ENCODE data around the gene DES. TPM values are rescaled to one million over a fixed set of nuclear protein-coding genes. Genes with fewer than 3 reads are reported as not detected.
A peak's percentile ranks its signal among the peaks of the same experiment; 100 is the strongest.

DES gene
- total RNA-seq, 1 donor from 2014 or later: 19.8 TPM

DNA sequence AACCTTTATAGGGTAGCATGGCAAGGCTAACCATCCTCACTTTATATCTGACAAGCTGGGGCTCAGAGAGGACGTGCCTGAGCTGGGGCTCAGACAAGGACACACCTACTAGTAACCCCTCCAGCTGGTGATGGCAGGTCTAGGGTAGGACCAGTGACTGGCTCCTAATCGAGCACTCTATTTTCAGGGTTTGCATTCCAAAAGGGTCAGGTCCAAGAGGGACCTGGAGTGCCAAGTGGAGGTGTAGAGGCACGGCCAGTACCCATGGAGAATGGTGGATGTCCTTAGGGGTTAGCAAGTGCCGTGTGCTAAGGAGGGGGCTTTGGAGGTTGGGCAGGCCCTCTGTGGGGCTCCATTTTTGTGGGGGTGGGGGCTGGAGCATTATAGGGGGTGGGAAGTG is 1.2 kb upstream of the DES start:
- H3K9me3 Mint-ChIP-seq (ENCODE audit: low read depth): peaks cover 6% of the 10 kb centered on the region
- H3K4me1 Mint-ChIP-seq (ENCODE audit: low read depth): peaks cover 27% of the 10 kb centered on the region
- H3K36me3 Mint-ChIP-seq (ENCODE audit: low read depth): peaks cover 3% of the 10 kb centered on the region
- H3K4me3 Mint-ChIP-seq (ENCODE audit: unreplicated experiment): no peak overlapping the region
- H3K27me3 Mint-ChIP-seq (ENCODE audit: low read depth): peaks cover 2% of the 10 kb centered on the region
- DNase-seq (ENCODE audit: low spot score): no peak
- H3K27ac Mint-ChIP-seq (ENCODE audit: unreplicated experiment): peak overlapping the region; percentile 59
- TF ChIP-seq, protein P1, sequence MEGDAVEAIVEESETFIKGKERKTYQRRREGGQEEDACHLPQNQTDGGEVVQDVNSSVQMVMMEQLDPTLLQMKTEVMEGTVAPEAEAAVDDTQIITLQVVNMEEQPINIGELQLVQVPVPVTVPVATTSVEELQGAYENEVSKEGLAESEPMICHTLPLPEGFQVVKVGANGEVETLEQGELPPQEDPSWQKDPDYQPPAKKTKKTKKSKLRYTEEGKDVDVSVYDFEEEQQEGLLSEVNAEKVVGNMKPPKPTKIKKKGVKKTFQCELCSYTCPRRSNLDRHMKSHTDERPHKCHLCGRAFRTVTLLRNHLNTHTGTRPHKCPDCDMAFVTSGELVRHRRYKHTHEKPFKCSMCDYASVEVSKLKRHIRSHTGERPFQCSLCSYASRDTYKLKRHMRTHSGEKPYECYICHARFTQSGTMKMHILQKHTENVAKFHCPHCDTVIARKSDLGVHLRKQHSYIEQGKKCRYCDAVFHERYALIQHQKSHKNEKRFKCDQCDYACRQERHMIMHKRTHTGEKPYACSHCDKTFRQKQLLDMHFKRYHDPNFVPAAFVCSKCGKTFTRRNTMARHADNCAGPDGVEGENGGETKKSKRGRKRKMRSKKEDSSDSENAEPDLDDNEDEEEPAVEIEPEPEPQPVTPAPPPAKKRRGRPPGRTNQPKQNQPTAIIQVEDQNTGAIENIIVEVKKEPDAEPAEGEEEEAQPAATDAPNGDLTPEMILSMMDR (IDR thresholded peaks at IDR 0.05): no peak

DNA sequence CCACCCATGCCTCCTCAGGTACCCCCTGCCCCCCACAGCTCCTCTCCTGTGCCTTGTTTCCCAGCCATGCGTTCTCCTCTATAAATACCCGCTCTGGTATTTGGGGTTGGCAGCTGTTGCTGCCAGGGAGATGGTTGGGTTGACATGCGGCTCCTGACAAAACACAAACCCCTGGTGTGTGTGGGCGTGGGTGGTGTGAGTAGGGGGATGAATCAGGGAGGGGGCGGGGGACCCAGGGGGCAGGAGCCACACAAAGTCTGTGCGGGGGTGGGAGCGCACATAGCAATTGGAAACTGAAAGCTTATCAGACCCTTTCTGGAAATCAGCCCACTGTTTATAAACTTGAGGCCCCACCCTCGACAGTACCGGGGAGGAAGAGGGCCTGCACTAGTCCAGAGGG is 803 bp upstream of the DES start:
- no peak for DNase-seq (ENCODE audit: low spot score)
- TF ChIP-seq, protein P1 (IDR thresholded peaks at IDR 0.05): no peak
- Mint-ChIP-seq H3K27me3 (ENCODE audit: low read depth) (peaks cover 2% of the 10 kb centered on the region), H3K27ac (ENCODE audit: unreplicated experiment) (no peak overlapping the region), H3K36me3 (ENCODE audit: low read depth) (peaks cover 2% of the 10 kb centered on the region), H3K4me3 (ENCODE audit: unreplicated experiment) (no peak overlapping the region), H3K4me1 (ENCODE audit: low read depth) (peaks cover 27% of the 10 kb centered on the region), H3K9me3 (ENCODE audit: low read depth) (peaks cover 5% of the 10 kb centered on the region)

DNA sequence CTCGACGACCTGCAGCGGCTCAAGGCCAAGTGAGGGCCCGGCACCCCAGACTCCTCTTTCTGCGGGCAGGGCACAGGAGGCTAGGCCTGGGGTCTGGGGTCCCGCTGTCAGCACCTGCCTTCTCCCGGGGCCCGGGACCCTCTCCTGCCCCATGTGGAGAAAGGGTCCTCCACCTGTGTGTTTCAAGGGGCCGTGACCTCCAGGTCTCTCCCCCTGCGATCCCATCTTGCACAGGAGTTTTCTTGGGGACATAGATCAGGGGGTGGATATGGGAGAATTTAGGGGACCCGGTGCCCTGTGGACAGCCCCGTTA is 791 bp downstream of the DES start:
- H3K36me3 Mint-ChIP-seq (ENCODE audit: low read depth): no peaks in the 10 kb centered on the region
- peaks cover 27% of the 10 kb centered on the region for H3K4me1 Mint-ChIP-seq (ENCODE audit: low read depth)
- H3K9me3 Mint-ChIP-seq (ENCODE audit: low read depth): no peaks in the 10 kb centered on the region
- peak overlapping the region; percentile 48 for H3K4me3 Mint-ChIP-seq (ENCODE audit: unreplicated experiment)
- no peak for DNase-seq (ENCODE audit: low spot score)
- TF ChIP-seq, protein P1 (IDR thresholded peaks at IDR 0.05): no peak
- H3K27me3 Mint-ChIP-seq (ENCODE audit: low read depth): no peaks in the 10 kb centered on the region
- H3K27ac Mint-ChIP-seq (ENCODE audit: unreplicated experiment): no peak overlapping the region

DNA sequence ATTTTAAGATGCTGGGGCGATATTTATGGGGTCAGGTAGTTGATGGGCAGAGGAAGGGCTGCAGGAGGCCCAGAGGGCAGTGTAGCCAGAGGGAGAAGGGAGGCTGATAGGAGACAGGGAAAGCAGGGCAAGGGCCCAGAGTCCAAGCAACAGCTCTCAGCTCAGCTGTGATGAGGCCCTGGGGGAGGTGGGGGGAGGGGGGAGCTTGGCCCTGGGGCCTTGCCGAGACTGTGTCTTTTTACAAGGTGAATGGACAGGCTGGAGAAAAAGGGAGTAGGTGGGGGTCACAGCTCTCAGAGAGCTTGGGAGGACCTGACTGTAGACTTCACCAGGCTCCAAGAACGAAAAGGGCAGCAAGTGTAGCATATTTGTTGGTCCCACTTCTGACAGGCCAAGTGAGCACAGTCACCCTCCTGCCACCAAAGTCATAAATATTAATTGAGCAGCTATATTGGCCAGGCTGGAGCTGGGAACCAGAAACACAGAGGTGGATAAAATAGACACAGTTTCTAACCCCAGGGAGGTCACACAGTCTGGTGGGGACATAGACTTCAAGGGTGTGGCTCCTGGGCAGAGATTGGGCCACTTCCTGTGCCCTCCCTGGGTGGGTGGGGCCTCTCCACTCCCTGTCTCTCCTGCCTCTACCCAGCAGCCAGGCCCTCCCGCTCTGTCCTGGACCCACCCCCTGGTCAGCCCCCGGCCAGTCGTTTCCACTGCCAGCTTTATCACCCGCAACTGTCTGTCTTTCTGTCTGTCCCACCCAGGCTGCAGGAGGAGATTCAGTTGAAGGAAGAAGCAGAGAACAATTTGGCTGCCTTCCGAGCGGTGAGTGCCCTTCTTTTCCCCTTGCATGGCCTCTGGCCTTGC is 1.4 kb downstream of the DES start:
- H3K4me3 Mint-ChIP-seq (ENCODE audit: unreplicated experiment): peak overlapping the region; percentile 48
- H3K27ac Mint-ChIP-seq (ENCODE audit: unreplicated experiment): no peak overlapping the region
- H3K36me3 Mint-ChIP-seq (ENCODE audit: low read depth): no peaks in the 10 kb centered on the region
- TF ChIP-seq, protein P1 (IDR thresholded peaks at IDR 0.05): no peak
- no peaks in the 10 kb centered on the region for H3K27me3 Mint-ChIP-seq (ENCODE audit: low read depth)
- peaks cover 27% of the 10 kb centered on the region for H3K4me1 Mint-ChIP-seq (ENCODE audit: low read depth)
- DNase-seq (ENCODE audit: low spot score): no peak
- H3K9me3 Mint-ChIP-seq (ENCODE audit: low read depth): no peaks in the 10 kb centered on the region

DNA sequence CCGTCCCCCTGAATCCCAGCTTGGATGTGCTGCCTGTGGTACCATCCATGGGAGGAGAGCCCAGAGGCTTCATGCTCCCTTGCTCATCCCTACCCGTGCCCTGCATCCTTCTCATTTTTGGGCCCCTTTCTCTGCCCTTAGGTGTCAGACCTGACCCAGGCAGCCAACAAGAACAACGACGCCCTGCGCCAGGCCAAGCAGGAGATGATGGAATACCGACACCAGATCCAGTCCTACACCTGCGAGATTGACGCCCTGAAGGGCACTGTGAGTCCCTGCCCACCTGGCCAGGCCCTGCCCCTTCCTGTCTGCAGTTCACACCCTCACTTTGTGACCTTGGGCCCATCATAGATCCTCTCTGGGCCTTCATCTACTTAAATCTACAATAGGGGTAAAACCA is 2.5 kb downstream of the DES start:
- Mint-ChIP-seq H3K27ac (ENCODE audit: unreplicated experiment) (no peak overlapping the region), H3K36me3 (ENCODE audit: low read depth) (no peaks in the 10 kb centered on the region), H3K9me3 (ENCODE audit: low read depth) (no peaks in the 10 kb centered on the region), H3K27me3 (ENCODE audit: low read depth) (no peaks in the 10 kb centered on the region), H3K4me3 (ENCODE audit: unreplicated experiment) (no peak overlapping the region), H3K4me1 (ENCODE audit: low read depth) (peaks cover 27% of the 10 kb centered on the region)
- no peak for DNase-seq (ENCODE audit: low spot score)
- TF ChIP-seq, protein P1 (IDR thresholded peaks at IDR 0.05): no peak
